Limb (tissue), 2 donors: ENCODE data around the gene HLA-DRB5.
"Not testable (repeated sequence)": the region's sequence is repeated elsewhere in the genome, so short reads cannot be mapped to it uniquely, and the experiment has no call there.

Experiments
- DNase-seq, 2 donors: peaks; one replicate each; pipeline ENCODE4 v3.0.0-alpha.2; 2016; ENCODE audit errors: extremely low spot score in 2 of 2

HLA-DRB5 gene

DNA sequence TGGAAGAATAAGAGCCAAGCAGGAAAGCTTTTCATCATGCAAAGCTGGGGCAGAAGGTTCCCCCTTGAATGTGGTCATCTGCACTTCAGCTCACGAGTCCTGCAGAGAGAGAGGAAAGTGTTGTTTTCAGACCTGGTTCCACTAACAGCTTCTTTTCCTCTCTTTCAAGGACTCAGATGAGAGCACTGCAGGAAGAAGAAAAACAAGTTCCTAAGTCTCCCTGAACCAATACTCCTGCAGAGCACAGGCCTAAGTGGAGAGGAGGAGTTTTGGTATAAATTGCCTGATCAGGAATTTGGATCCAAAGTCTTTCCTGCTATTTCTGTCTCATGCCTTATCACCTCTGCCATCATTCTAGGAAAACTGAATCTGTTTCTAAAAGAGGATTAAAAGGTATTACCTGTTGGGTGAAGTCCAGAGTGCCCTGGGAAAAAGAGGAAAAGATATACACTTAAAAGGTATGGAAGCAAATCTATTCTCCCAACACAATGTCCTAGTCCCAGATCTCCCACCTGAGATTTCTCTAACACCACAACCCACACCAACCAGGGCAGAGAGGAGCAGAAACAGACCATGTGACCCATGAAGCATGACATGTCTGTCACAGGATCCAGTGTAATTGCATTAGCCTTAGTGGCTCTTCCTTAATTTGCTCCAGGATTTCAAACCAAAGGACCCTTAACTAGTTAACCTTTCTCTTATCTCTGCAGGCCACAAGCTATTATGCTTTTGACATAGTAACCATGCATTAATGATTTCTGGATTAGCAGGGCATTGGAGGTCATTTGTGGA is 12.2 kb downstream of the HLA-DRB5 start:
- DNase-seq, result no peak

- DNase-seq, result no peak
Observed at GRCh38 chr6:32501016-32501415, 29.1 kb downstream of the HLA-DRB5 start.

DNA sequence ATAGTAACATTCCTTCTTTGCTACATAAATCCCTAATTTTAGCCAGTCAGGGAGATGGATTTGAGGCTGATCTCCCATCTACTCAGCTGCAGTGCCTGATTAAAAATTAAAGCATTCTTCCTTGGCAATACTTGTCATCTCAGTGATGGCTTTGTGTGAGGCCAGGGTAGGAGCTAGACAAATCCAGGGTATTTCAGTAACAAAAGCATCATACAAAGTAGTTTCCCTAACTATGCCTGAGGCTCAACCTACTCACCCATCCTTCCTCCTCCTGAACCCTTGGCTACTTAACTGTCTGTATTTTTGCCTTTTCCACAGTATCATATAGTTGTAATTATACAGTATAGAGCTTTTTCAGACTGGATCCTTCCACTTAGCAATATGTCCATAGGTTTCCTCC is 37.7 kb downstream of the HLA-DRB5 start:
- no peak for DNase-seq

- no peak for DNase-seq
Observed at GRCh38 chr6:32491700-32492099, 38.4 kb downstream of the HLA-DRB5 start.

GRCh38 chr6:32488083-32488482 is 42.0 kb downstream of the HLA-DRB5 start:
- no peak for DNase-seq

DNA sequence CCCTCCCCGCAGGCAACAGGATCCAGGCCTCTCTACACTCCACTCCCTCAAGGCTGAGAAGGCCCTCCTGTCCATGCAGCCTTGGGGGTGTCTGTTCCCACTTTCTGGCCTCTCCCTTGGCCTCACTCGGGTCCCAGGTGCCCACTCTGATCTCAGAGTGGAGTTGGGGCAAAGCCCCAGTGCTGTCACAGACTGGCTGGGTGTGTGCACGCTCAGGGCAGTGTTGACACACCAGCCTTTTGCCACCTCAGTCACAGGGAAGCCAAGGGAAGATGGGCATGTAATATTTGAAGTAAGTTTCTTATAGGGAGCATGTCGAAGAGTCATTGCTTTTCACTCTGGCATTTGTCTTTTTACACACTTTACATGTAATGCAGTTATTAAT is 45.5 kb downstream of the HLA-DRB5 start:
- DNase-seq, result no peak

GRCh38 chr6:32483968-32484613 is 46.0 kb downstream of the HLA-DRB5 start:
- no peak for DNase-seq

DNA sequence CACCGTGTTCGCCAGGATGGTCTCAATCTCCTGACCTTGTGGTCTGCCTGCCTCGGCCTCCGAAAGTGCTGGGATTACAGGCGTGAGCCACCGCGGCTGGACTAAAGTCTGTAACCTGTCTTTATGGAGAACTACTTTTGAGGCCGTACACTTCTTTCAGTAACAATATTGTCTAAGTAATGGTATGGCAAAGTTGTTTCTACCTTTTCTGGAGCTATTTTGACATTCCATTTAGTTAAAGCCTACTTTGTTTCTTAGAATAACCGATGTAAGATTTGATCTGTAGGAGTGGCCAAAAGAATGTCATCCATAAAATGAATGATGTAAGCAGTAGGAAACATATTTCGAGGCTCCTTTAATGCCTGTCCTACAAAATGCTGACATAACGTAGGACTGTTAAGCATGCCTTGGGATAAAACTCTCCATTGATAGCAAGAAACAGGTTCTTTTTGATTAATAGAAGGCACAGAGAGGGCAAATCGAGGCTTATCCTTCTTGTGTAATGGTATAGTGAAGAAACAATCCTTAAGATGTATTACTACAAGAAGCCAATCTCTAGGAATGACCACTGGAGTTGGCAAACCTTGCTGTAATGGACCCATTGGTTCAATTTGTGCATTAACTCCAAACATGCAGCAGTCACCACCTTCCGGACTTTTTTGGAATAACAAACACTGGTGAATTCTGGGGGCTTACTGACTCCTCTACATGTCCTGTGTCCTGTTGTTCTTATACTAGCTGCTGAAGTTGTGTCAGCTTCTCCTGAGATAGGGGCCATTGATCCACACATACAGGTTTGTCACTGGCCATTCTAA is 54.5 kb downstream of the HLA-DRB5 start:
- DNase-seq, result no peak

DNA sequence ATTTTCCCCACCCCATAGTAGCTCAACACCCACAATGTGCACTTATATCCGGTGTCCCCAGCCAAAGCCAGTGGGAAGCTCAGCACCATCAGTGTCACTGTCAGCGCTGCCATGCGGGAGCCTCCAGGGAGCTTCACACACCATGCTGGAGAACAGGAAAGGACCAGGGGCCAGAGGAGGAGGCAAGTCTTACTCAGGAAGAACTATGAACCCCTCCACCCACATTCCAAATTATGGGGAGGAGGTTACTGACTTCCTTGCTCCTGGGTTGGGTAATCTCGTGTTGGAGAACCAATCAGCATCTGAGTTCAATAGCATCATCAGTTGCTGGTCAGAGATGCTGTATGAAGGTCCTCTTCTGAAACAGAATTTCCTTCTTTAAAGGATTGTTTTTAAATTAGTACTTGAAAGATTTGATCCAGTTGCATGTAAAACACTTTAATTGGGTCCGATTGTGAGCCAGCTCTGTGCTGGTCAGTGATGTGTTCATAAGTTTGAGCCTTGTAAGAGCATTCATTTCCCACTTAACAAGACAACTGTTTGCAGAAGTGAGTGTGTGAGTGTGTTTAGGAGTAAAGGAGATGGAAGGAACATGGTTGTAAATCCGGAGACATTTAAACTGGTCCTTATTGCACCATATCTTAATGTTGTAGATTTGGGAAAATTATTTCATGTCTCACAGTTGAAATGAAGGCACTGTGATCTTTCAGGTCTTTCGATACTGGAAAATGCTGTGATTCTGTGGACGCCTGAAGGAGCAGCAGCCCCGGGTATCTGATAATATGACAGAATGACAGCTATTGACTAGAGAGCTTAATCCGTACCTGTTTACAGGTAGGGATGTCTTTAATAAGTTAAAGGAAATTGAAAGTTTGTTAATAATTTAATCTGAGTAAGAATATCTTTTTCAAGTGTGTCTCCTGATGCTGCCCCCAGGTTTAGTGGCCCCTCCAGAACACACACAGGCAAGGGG is 56.4 kb downstream of the HLA-DRB5 start:
- DNase-seq, result not testable (repeated sequence)

DNA sequence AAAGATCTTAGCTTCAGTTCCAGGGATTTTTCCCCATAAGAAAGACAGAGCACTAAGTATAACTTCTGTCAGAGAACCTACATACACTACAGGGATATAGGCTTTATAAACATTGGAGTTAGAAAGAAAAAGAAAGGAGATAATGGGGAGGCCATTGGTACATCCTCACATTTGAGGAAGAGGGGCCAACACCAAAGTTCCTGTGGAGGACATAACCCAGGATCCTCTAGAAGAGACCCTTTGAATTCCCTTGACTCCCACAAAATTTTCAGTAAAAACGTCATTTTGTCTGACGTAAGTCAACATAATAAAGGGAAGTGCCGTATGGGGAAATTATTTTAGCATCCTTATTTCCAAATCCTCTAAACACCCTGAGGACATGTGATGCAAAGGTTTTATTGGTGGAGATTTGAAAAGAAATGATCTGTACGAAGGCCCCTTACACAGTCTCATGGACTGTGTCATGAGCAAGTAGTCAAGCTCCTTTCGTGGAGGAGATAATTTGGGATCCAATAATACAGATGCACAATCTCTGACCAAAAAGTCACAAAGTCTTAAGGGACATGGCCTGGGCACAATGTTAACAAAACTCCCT is 57.2 kb downstream of the HLA-DRB5 start:
- no peak for DNase-seq

GRCh38 chr6:32467743-32468503 is 62.2 kb downstream of the HLA-DRB5 start:
- DNase-seq, result not testable (repeated sequence)
